Liver (tissue), 9 donors: ENCODE data around the gene B3GALT2. TPM values are rescaled to one million over a fixed set of nuclear protein-coding genes. Genes with fewer than 3 reads are reported as not detected.

Experiments used
- DNase-seq: peaks from one replicate; pipeline ENCODE4 v3.0.0-alpha.2; 2017; ENCODE audit warnings: low spot score
- H3K27ac ChIP-seq, 2 donors: one replicate each; pipeline ENCODE4 v1.7.0; 2013; ENCODE audit warnings: inconsistent platforms in 2 of 2, low read length in 2 of 2, control low read depth in 1 of 2, low read depth in 1 of 2, mild to moderate bottlenecking in 1 of 2
- H3K27me3 ChIP-seq, 4 donors: one replicate each; pipeline versions ENCODE4 v1.6.1 to v1.7.0; 2013; ENCODE audit warnings: low read length in 3 of 4, inconsistent platforms in 1 of 4, mild to moderate bottlenecking in 1 of 4, moderate library complexity in 1 of 4; ENCODE audit not compliant: control insufficient read depth in 4 of 4, insufficient read depth in 4 of 4
- H3K36me3 ChIP-seq, 4 donors: one replicate each; pipeline versions ENCODE4 v1.6.1 to v1.7.0; 2013; ENCODE audit warnings: low read length in 3 of 4, mild to moderate bottlenecking in 3 of 4, low read depth in 1 of 4, moderate library complexity in 1 of 4; ENCODE audit not compliant: control insufficient read depth in 4 of 4, insufficient read depth in 3 of 4
- H3K4me1 ChIP-seq, 4 donors: one replicate each; pipeline versions ENCODE4 v1.6.1 to v1.7.0; 2013; ENCODE audit warnings: low read length in 3 of 4, mild to moderate bottlenecking in 3 of 4, moderate library complexity in 1 of 4; ENCODE audit not compliant: control insufficient read depth in 4 of 4, insufficient read depth in 4 of 4
- H3K4me3 ChIP-seq, 3 donors: one replicate each; pipeline versions ENCODE4 v1.6.1 to v1.7.0; 2013; ENCODE audit warnings: low read length in 3 of 3, control low read depth in 1 of 3, low read depth in 1 of 3, mild to moderate bottlenecking in 1 of 3
- H3K9ac ChIP-seq, 2 donors: one replicate each; pipeline ENCODE4 v1.7.0; 2013; ENCODE audit warnings: low read length in 2 of 2, mild to moderate bottlenecking in 2 of 2, moderate library complexity in 2 of 2, control low read depth in 1 of 2, low read depth in 1 of 2
- H3K9me3 ChIP-seq, 4 donors: one replicate each; pipeline versions ENCODE4 v1.6.1 to v1.7.0; 2013; ENCODE audit warnings: low read length in 3 of 4; ENCODE audit not compliant: control insufficient read depth in 4 of 4
- CTCF ChIP-seq: fragments of 150-350 bp; IDR thresholded peaks from 2 replicates; pipeline ENCODE4 v1.5.1; 2017; ENCODE audit warnings: improper control_type of control experiment, low read depth, low read length; ENCODE audit not compliant: missing input control
- EGR1 ChIP-seq, 2 donors: IDR thresholded peaks; 2 replicates each; pipeline ENCODE4 v1.6.1; 2016 to 2018; ENCODE audit warnings: antibody characterized with exemption in 2 of 2, low read depth in 2 of 2
- FOXA1 ChIP-seq: IDR thresholded peaks from 2 replicates; pipeline ENCODE4 v1.6.1; 2016; ENCODE audit warnings: antibody characterized with exemption
- FOXA2 ChIP-seq: IDR thresholded peaks from 2 replicates; pipeline ENCODE4 v1.6.1; 2016; ENCODE audit warnings: antibody characterized with exemption
- GABPA ChIP-seq, 2 donors: IDR thresholded peaks in 1 of 2; conservative IDR thresholded peaks in 1 of 2; 2 replicates each; pipeline ENCODE4 v1.6.1; 2016; ENCODE audit warnings: antibody characterized with exemption in 2 of 2, mild to moderate bottlenecking in 1 of 2, moderate library complexity in 1 of 2
- HNF4A ChIP-seq, 2 donors: conservative IDR thresholded peaks; 2 replicates each; pipeline ENCODE4 v1.6.1; 2016; ENCODE audit warnings: antibody characterized with exemption in 2 of 2, mild to moderate bottlenecking in 2 of 2
- HNF4G ChIP-seq: IDR thresholded peaks from 2 replicates; pipeline ENCODE4 v1.6.1; 2016; ENCODE audit warnings: antibody characterized with exemption
- JUND ChIP-seq, 2 donors: IDR thresholded peaks; 2 replicates each; pipeline ENCODE4 v1.6.1; 2016; ENCODE audit warnings: antibody characterized with exemption in 2 of 2
- MAX ChIP-seq: IDR thresholded peaks from 2 replicates; pipeline ENCODE4 v1.6.1; 2016; ENCODE audit warnings: antibody characterized with exemption
- NR2F2 ChIP-seq: IDR thresholded peaks from 2 replicates; pipeline ENCODE4 v1.6.1; 2016; ENCODE audit warnings: antibody characterized with exemption
- RXRA ChIP-seq, 2 donors: IDR thresholded peaks; 2 replicates each; pipeline ENCODE4 v1.6.1; 2017 to 2018; ENCODE audit warnings: antibody characterized with exemption in 2 of 2, mild to moderate bottlenecking in 1 of 2
- SP1 ChIP-seq: IDR thresholded peaks from 2 replicates; pipeline ENCODE4 v1.6.1; 2018; ENCODE audit warnings: antibody characterized with exemption, mild to moderate bottlenecking
- YY1 ChIP-seq: IDR thresholded peaks from 2 replicates; pipeline ENCODE4 v1.6.1; 2016; ENCODE audit warnings: antibody characterized with exemption, mild to moderate bottlenecking
- ZBTB33 ChIP-seq: IDR thresholded peaks from 2 replicates; pipeline ENCODE4 v1.6.1; 2016; ENCODE audit warnings: antibody characterized with exemption
- WGBS: extraction: QIAGEN DNeasy Blood & Tissue Kit; methylation state at CpG from one replicate; pipeline ENCODE4 v1.1.7; 2013; 5-methylcytosine and 5-hydroxymethylcytosine counted together
- polyA plus RNA-seq, 2 donors: library from polyadenylated mRNA; stranded (reverse) in 1 of 2; unstranded in 1 of 2; fragments of 200-250 nt in 1 of 2; fragments of >200 nt in 1 of 2; fragmentation: Nextera tagmentation in 1 of 2; extraction: Ambion mirVana in 1 of 2; gene quantifications; one replicate each; pipeline versions ENCODE4 v1.2.1 to v1.2.3, GENCODE V29; 2013 to 2015
- total RNA-seq, 2 donors: library from RNA; depleted of rRNA; stranded (reverse); fragments of >200 nt; gene quantifications; one replicate each; pipeline ENCODE4 v1.2.3, GENCODE V29; 2014
- TF ChIP-seq, protein P1 (sequence below): IDR thresholded peaks from 2 replicates; pipeline ENCODE4 v1.6.1; 2016; ENCODE audit warnings: antibody characterized with exemption
- TF ChIP-seq, protein P2 (sequence below): IDR thresholded peaks from 2 replicates; pipeline ENCODE4 v1.6.1; 2016; ENCODE audit warnings: antibody characterized with exemption, mild to moderate bottlenecking
- donor health status: healthy.
- donor health status: healthy.
- donor health status: healthy.
- donor health status: healthy.
- donor health status: healthy.

B3GALT2 gene
- total and polyA plus RNA-seq, 4 donors = 0.10 to 1.9 (median 0.35) TPM

DNA sequence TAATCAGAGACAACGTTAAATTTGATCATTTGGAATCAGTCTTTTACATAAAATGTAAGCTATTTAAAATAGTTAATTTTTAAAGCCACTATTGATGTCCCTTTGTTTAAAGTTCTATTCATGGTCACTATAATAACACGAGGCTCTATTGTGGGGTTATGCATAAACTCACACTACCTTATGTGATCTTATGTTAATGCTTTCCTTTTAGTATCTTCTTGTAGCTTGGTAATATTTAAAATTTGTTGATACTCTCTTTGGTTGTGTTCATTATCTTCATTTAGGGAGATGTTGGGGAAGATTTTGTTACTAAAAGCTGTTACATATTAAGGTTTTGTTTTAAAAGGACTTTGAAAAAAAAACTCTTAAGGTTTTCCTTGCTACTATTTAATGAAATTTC is 1.2 kb downstream of the B3GALT2 start:
- Histone ChIP-seq H3K4me3 (no peak overlapping the region), H3K27me3 (no peaks in the 10 kb centered on the region), H3K9me3 (no peaks in the 10 kb centered on the region), H3K4me1 (peaks cover 0 to 30% (median 12%) of the 10 kb centered on the region in 4 donors), H3K27ac (no peak overlapping the region), H3K36me3 (no peaks in the 10 kb centered on the region), H3K9ac (no peak overlapping the region)
- WGBS = 57% methylated on average over 2 of the region's 2 CpGs
- no peak for DNase-seq
- TF ChIP-seq EGR1 (IDR thresholded peaks at IDR 0.05; ENCODE audit: low read depth in 2 of 2) (no peak), CTCF (no peak), HNF4G (no peak), YY1 (no peak), GABPA (IDR thresholded peaks at IDR 0.05 in 1 of 2, conservative IDR thresholded peaks at IDR 0.05 in 1 of 2) (no peak), SP1 (no peak), FOXA1 (no peak), MAX (no peak), ZBTB33 (no peak), NR2F2 (no peak)
- TF ChIP-seq, protein P1, sequence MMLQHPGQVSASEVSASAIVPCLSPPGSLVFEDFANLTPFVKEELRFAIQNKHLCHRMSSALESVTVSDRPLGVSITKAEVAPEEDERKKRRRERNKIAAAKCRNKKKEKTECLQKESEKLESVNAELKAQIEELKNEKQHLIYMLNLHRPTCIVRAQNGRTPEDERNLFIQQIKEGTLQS = no peak
- TF ChIP-seq, protein P2, sequence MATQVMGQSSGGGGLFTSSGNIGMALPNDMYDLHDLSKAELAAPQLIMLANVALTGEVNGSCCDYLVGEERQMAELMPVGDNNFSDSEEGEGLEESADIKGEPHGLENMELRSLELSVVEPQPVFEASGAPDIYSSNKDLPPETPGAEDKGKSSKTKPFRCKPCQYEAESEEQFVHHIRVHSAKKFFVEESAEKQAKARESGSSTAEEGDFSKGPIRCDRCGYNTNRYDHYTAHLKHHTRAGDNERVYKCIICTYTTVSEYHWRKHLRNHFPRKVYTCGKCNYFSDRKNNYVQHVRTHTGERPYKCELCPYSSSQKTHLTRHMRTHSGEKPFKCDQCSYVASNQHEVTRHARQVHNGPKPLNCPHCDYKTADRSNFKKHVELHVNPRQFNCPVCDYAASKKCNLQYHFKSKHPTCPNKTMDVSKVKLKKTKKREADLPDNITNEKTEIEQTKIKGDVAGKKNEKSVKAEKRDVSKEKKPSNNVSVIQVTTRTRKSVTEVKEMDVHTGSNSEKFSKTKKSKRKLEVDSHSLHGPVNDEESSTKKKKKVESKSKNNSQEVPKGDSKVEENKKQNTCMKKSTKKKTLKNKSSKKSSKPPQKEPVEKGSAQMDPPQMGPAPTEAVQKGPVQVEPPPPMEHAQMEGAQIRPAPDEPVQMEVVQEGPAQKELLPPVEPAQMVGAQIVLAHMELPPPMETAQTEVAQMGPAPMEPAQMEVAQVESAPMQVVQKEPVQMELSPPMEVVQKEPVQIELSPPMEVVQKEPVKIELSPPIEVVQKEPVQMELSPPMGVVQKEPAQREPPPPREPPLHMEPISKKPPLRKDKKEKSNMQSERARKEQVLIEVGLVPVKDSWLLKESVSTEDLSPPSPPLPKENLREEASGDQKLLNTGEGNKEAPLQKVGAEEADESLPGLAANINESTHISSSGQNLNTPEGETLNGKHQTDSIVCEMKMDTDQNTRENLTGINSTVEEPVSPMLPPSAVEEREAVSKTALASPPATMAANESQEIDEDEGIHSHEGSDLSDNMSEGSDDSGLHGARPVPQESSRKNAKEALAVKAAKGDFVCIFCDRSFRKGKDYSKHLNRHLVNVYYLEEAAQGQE = no peak

DNA sequence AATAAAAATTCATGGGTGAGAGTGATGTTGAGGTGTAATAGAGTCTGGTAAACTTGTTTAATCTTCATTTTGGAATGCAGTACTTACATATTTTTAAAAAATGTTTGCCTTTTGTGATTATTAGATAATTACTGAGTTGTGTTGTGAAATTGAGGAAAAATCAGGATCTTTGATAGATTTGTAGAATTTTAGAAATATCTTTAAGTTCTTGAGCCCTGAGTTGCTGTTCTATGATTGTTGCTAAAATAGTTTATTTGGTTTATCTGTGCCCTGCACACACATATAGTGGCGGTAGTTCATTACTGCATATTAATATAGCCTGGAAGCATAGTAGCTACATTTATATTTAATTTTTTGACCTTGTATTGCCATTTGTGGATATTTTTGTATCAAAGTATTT is 1.6 kb downstream of the B3GALT2 start:
- no peak for DNase-seq
- Histone ChIP-seq H3K9ac (no peak overlapping the region), H3K27ac (no peak overlapping the region), H3K4me1 (peaks cover 0 to 30% (median 12%) of the 10 kb centered on the region in 4 donors), H3K36me3 (no peaks in the 10 kb centered on the region), H3K4me3 (no peak overlapping the region), H3K9me3 (no peaks in the 10 kb centered on the region), H3K27me3 (no peaks in the 10 kb centered on the region)
- WGBS = 89% methylated on average over 1 of the region's 1 CpG
- TF ChIP-seq FOXA2 (no peak), EGR1 (IDR thresholded peaks at IDR 0.05; ENCODE audit: low read depth in 2 of 2) (no peak), RXRA (IDR thresholded peaks at IDR 0.05) (no peak), YY1 (no peak), MAX (no peak), HNF4A (conservative IDR thresholded peaks at IDR 0.05) (no peak), ZBTB33 (no peak), GABPA (IDR thresholded peaks at IDR 0.05 in 1 of 2, conservative IDR thresholded peaks at IDR 0.05 in 1 of 2) (no peak), SP1 (no peak), CTCF (no peak), JUND (IDR thresholded peaks at IDR 0.05) (no peak), FOXA1 (no peak)
- TF ChIP-seq, protein P1 = no peak
